Fibroblast of lung (primary cell): Measurements from ENCODE around the gene DRGX.

ENCODE experiments used
- CTCF ChIP-seq, 2 donors: IDR thresholded peaks in 1 of 2; conservative IDR thresholded peaks in 1 of 2; 1 replicate in 1 of 2; 2 replicates in 1 of 2; pipeline ENCODE4 v1.5.1; 2011 to 2012; ENCODE audit warnings: low read length in 2 of 2, control low read depth in 1 of 2, inconsistent platforms in 1 of 2, low read depth in 1 of 2, mild to moderate bottlenecking in 1 of 2
- EZH2 ChIP-seq: IDR thresholded peaks from 2 replicates; pipeline ENCODE4 v1.5.1; 2012; ENCODE audit warnings: low read length, control low read depth, mild to moderate bottlenecking; ENCODE audit errors: missing control alignments

- TF ChIP-seq CTCF (conservative IDR thresholded peaks at IDR 0.05 in 1 of 2, IDR thresholded peaks at IDR 0.05 in 1 of 2; ENCODE audit: low read depth in 1 of 2, low read length in 2 of 2): no peak
- no peak for TF ChIP-seq EZH2
These were observed 38.0 kb downstream of the DRGX start for GRCh38 chr10:49357910-49358309.
